Panc1 (cell line): ENCODE data around the gene PCGF3.

Experiments
- POLR2AphosphoS5 ChIP-seq: IDR thresholded peaks from 2 replicates; pipeline ENCODE4 v1.6.1; 2012; ENCODE audit warnings: mild to moderate bottlenecking, low read depth, low read length, moderate library complexity
- SIN3A ChIP-seq: IDR thresholded peaks from 2 replicates; pipeline ENCODE4 v1.6.1; 2012; ENCODE audit warnings: low read depth, mild to moderate bottlenecking, low read length, moderate library complexity, borderline replicate concordance; ENCODE audit not compliant: insufficient read depth
- TF ChIP-seq, protein P1 (sequence below): fragments of 450-650 bp; IDR thresholded peaks from 2 replicates; pipeline ENCODE4 v1.5.1; 2017; ENCODE audit warnings: mild to moderate bottlenecking
- TF ChIP-seq, protein P2 (sequence below), 2 experiments: IDR thresholded peaks; 2 replicates each; pipeline ENCODE4 v1.6.1; 2011 to 2012; ENCODE audit warnings: low read depth in 2 of 2, control low read depth in 1 of 2, low read length in 1 of 2, mild to moderate bottlenecking in 1 of 2, moderate library complexity in 1 of 2; ENCODE audit not compliant: insufficient read depth in 1 of 2

DNA sequence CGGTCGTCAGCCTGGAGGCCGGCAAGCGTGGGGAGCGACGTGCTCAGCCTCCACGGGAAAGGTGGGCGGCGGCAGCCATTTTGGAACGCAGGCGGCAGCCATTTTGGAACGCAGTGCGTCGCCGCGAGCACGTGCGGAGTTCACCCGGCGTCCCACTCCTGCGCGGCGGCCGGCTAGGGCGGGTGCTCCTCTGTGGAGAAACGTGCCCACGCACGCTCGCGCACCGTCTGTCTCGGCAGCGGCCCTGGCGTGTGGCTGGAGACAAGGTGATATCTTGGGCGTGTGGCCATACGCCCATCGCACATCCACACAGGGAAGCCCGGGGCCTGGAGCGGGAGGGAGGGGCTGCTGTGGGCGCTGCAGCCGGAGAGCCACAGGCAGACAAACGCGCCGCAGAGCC lies 99.2 kb downstream of the PCGF3 start:
- TF ChIP-seq, protein P1, sequence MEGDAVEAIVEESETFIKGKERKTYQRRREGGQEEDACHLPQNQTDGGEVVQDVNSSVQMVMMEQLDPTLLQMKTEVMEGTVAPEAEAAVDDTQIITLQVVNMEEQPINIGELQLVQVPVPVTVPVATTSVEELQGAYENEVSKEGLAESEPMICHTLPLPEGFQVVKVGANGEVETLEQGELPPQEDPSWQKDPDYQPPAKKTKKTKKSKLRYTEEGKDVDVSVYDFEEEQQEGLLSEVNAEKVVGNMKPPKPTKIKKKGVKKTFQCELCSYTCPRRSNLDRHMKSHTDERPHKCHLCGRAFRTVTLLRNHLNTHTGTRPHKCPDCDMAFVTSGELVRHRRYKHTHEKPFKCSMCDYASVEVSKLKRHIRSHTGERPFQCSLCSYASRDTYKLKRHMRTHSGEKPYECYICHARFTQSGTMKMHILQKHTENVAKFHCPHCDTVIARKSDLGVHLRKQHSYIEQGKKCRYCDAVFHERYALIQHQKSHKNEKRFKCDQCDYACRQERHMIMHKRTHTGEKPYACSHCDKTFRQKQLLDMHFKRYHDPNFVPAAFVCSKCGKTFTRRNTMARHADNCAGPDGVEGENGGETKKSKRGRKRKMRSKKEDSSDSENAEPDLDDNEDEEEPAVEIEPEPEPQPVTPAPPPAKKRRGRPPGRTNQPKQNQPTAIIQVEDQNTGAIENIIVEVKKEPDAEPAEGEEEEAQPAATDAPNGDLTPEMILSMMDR = no peak
- TF ChIP-seq, protein P2, sequence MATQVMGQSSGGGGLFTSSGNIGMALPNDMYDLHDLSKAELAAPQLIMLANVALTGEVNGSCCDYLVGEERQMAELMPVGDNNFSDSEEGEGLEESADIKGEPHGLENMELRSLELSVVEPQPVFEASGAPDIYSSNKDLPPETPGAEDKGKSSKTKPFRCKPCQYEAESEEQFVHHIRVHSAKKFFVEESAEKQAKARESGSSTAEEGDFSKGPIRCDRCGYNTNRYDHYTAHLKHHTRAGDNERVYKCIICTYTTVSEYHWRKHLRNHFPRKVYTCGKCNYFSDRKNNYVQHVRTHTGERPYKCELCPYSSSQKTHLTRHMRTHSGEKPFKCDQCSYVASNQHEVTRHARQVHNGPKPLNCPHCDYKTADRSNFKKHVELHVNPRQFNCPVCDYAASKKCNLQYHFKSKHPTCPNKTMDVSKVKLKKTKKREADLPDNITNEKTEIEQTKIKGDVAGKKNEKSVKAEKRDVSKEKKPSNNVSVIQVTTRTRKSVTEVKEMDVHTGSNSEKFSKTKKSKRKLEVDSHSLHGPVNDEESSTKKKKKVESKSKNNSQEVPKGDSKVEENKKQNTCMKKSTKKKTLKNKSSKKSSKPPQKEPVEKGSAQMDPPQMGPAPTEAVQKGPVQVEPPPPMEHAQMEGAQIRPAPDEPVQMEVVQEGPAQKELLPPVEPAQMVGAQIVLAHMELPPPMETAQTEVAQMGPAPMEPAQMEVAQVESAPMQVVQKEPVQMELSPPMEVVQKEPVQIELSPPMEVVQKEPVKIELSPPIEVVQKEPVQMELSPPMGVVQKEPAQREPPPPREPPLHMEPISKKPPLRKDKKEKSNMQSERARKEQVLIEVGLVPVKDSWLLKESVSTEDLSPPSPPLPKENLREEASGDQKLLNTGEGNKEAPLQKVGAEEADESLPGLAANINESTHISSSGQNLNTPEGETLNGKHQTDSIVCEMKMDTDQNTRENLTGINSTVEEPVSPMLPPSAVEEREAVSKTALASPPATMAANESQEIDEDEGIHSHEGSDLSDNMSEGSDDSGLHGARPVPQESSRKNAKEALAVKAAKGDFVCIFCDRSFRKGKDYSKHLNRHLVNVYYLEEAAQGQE (IDR thresholded peaks at IDR 0.05; ENCODE audit: insufficient read depth in 1 of 2, low read depth in 2 of 2, low read length in 1 of 2) = no peak
- TF ChIP-seq SIN3A (no peak), POLR2AphosphoS5 (no peak)
